ENCODE measurements around the gene TNRC6A. TPM values are rescaled to one million over a fixed set of nuclear protein-coding genes. Genes with fewer than 3 reads are reported as not detected.
A peak's percentile ranks its signal among the peaks of the same experiment; 100 is the strongest.

The TNRC6A gene
- total and polyA plus RNA-seq, 2 experiments from 2014 or later: 93.1 to 124 TPM

- H3K27ac Mint-ChIP-seq: no peak overlapping the region
- ATAC-seq (no peak), DNase-seq (ENCODE audit: low spot score) (no peak)
- H3K9me2 ChIP-seq (ENCODE audit: insufficient read depth): no peaks in the 10 kb centered on the region
- H3K79me2 ChIP-seq (replicated peaks; ENCODE audit: insufficient read depth): peaks cover 7% of the 10 kb centered on the region
- peaks cover 33% of the 10 kb centered on the region for H3F3A ChIP-seq (replicated peaks; ENCODE audit: low read depth)
- H3K27ac ChIP-seq (ENCODE audit: low read depth): peak overlapping the region; percentile 63; the same call in 1 of the 2 replicates
- H3K4me2 ChIP-seq: no peak overlapping the region
- no peak overlapping the region for H2AFZ ChIP-seq
- H3K4me1 ChIP-seq (ENCODE audit: insufficient read depth): no peaks in the 10 kb centered on the region
- peaks cover 32% of the 10 kb centered on the region for H4K20me1 ChIP-seq (replicated peaks; ENCODE audit: insufficient read depth)
- peaks cover 94% of the 10 kb centered on the region for H3K36me3 Mint-ChIP-seq (ENCODE audit: low read depth)
- no peaks in the 10 kb centered on the region for H3K4me1 Mint-ChIP-seq
- peaks cover 17% of the 10 kb centered on the region for H3K27me3 Mint-ChIP-seq (ENCODE audit: insufficient read depth, low read depth, poor library complexity)
- TF ChIP-seq POLR2AphosphoS5 (IDR thresholded peaks at IDR 0.05; ENCODE audit: low read depth) (0 out of 2 replicates have a peak, but pooled peaks have one; percentile 21), REST (IDR thresholded peaks at IDR 0.05; ENCODE audit: unreplicated experiment) (no peak), CTCF (conservative IDR thresholded peaks at IDR 0.05; ENCODE audit: low read depth in 2 of 2) (no peak), ETS1 (IDR thresholded peaks at IDR 0.05) (no peak), NANOG (IDR thresholded peaks at IDR 0.05; ENCODE audit: borderline replicate concordance) (no peak), CREB1 (CRISPR knock-in tag; IDR thresholded peaks at IDR 0.05; ENCODE audit: low read depth) (no peak), JUNB (IDR thresholded peaks at IDR 0.05; ENCODE audit: unreplicated experiment) (no peak)
- H3K27me3 ChIP-seq (ENCODE audit: insufficient read depth): no peaks in the 10 kb centered on the region
- no peak overlapping the region for H3K4me3 ChIP-seq
- H3K4me3 Mint-ChIP-seq: no peak overlapping the region
- H3K9me3 Mint-ChIP-seq: no peaks in the 10 kb centered on the region
- peaks cover 78% of the 10 kb centered on the region for H3K36me3 ChIP-seq (ENCODE audit: insufficient read depth)
Measured at GRCh38 chr16:24820522-24820921, 91.1 kb downstream of the TNRC6A start.

GRCh38 chr16:24821129-24821528, 91.7 kb downstream of the TNRC6A start:
- Mint-ChIP-seq H3K36me3 (ENCODE audit: low read depth) (peaks cover 93% of the 10 kb centered on the region), H3K4me3 (no peak overlapping the region)
- TF ChIP-seq CREB1 (CRISPR knock-in tag; IDR thresholded peaks at IDR 0.05; ENCODE audit: low read depth) (no peak), EZH2phosphoT487 (IDR thresholded peaks at IDR 0.05; ENCODE audit: unreplicated experiment) (no peak), ETS1 (IDR thresholded peaks at IDR 0.05) (no peak), STAT1 (IDR thresholded peaks at IDR 0.05; ENCODE audit: unreplicated experiment) (no peak), REST (IDR thresholded peaks at IDR 0.05; ENCODE audit: unreplicated experiment) (no peak)

More at GRCh38 chr16:24821129-24821528, 91.7 kb downstream of the TNRC6A start:
- peaks cover 32% of the 10 kb centered on the region for H4K20me1 ChIP-seq (replicated peaks; ENCODE audit: insufficient read depth)
- H3K4me1 ChIP-seq (ENCODE audit: insufficient read depth): no peaks in the 10 kb centered on the region
- peaks cover 78% of the 10 kb centered on the region for H3K36me3 ChIP-seq (ENCODE audit: insufficient read depth)
- no peaks in the 10 kb centered on the region for H3K27me3 ChIP-seq (ENCODE audit: insufficient read depth)
- H3K9me2 ChIP-seq (ENCODE audit: insufficient read depth): no peaks in the 10 kb centered on the region
- Mint-ChIP-seq H3K4me1 (no peaks in the 10 kb centered on the region), H3K27ac (no peak overlapping the region), H3K9me3 (no peaks in the 10 kb centered on the region), H3K27me3 (ENCODE audit: insufficient read depth, low read depth, poor library complexity) (peaks cover 17% of the 10 kb centered on the region)
- no peak for ATAC-seq
- 0 out of 2 replicates have a peak overlapping the region, but pooled peaks have one; percentile 63 for H3K27ac ChIP-seq (ENCODE audit: low read depth)
- no peak overlapping the region for H3K4me3 ChIP-seq
- no peak overlapping the region for H3K4me2 ChIP-seq
- no peak overlapping the region for H2AFZ ChIP-seq
- peaks cover 7% of the 10 kb centered on the region for H3K79me2 ChIP-seq (replicated peaks; ENCODE audit: insufficient read depth)
- no peak for DNase-seq (ENCODE audit: low spot score)
- peaks cover 36% of the 10 kb centered on the region for H3F3A ChIP-seq (replicated peaks; ENCODE audit: low read depth)
